K562 (cell line): ENCODE results near the gene INTS4.
"Not testable (repeated sequence)": the region's sequence is repeated elsewhere in the genome, so short reads cannot be mapped to it uniquely, and the experiment has no call there.

Experiments used
- CTCF ChIP-seq, 3 experiments: IDR thresholded peaks in 2 of 3; conservative IDR thresholded peaks in 1 of 3; 2 replicates each; pipeline ENCODE4 v1.5.1; 2011 to 2012; ENCODE audit warnings: low read length in 3 of 3, mild to moderate bottlenecking in 3 of 3, control low read depth in 2 of 3, improper control_type of control experiment in 1 of 3, inconsistent platforms in 1 of 3, low read depth in 1 of 3, mixed read lengths in 1 of 3, moderate library complexity in 1 of 3; ENCODE audit not compliant: insufficient read depth in 2 of 3
- NR3C1 ChIP-seq: sonication (generic); formaldehyde crosslinking; IDR thresholded peaks from 2 replicates; pipeline ENCODE4 v1.8.1; 2022; ENCODE audit warnings: missing genetic modification reagents
- POLR2A ChIP-seq: fragments of 450-650 bp; conservative IDR thresholded peaks from 2 replicates; pipeline ENCODE4 v1.6.1; 2016
- POLR2AphosphoS5 ChIP-seq: IDR thresholded peaks from 2 replicates; pipeline ENCODE4 v1.6.1; 2011; ENCODE audit warnings: mild to moderate bottlenecking, low read depth, low read length, moderate library complexity; ENCODE audit not compliant: control insufficient read depth, insufficient read depth
- TCF7L2 ChIP-seq: fragments of 150-350 bp; IDR thresholded peaks from 2 replicates; pipeline ENCODE4 v1.6.1; 2016; ENCODE audit warnings: low read depth, mild to moderate bottlenecking, low read length, moderate library complexity
- ZBTB5 ChIP-seq: fragments of 450-650 bp; IDR thresholded peaks from 2 replicates; pipeline ENCODE4 v1.6.1; 2017; ENCODE audit warnings: antibody characterized with exemption
- ZNF121 ChIP-seq: sonication (generic); formaldehyde crosslinking; conservative IDR thresholded peaks from 2 replicates; pipeline ENCODE4 v1.8.0; 2022; ENCODE audit warnings: missing genetic modification reagents
- ZNF224 ChIP-seq: sonication (generic); formaldehyde crosslinking; IDR thresholded peaks from 2 replicates; pipeline ENCODE4 v1.8.0; 2022; ENCODE audit warnings: mild to moderate bottlenecking, missing genetic modification reagents

- TF ChIP-seq NR3C1 (CRISPR knock-in tag); ZNF121 (CRISPR knock-in tag); POLR2A; TCF7L2; ZNF224 (CRISPR knock-in tag); ZBTB5; POLR2AphosphoS5; CTCF (IDR thresholded peaks at IDR 0.05 in 2 of 3, conservative IDR thresholded peaks at IDR 0.05 in 1 of 3; ENCODE audit: insufficient read depth in 2 of 3, low read depth in 1 of 3, low read length in 3 of 3): not testable (repeated sequence)
These were observed 103.2 kb downstream of the INTS4 start for GRCh38 chr11:77891256-77891655.
